RCC 7860 (cell line): ENCODE results near the gene SHC3.

Experiments used
- DNase-seq: peaks from one replicate; pipeline ENCODE4 v3.0.0-alpha.2; 2015; ENCODE audit warnings: low spot score
- FAIRE-seq: peaks from 2 replicates; lab custom pipeline; 2012; peaks lifted over from hg19 to GRCh38; lab: Jason Lieb, UNC

Gene SHC3

DNA sequence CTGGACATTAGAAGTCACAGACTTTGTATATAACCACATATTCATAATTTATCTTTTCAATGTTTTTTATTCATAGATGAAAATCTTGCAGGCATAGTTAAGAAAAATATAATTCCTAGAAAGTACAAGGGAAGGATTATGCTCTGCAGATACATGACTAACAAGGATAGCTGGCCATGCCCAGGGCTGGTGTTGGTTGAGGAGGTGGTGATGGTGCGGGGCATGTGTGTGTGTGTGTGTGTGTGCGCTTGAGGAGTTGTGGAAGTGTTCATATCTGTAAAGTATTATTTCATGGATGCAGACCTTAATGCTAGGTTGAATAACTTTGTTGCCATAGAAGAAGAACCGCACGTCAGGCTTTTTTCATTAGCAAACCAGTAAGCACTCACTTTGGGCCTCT, 186.1 kb downstream of the SHC3 start:
- FAIRE-seq: no peak
- DNase-seq: no peak

GRCh38 chr9:88991066-88992034, 187.3 kb downstream of the SHC3 start, which contains the start of gene S1PR3:
Gene S1PR3, plus strand, starts transcription at chr9:88991468. Its CDS starts 9,733 bp downstream, at chr9:89001201.
- FAIRE-seq: no peak
- DNase-seq: no peak

- no peak for DNase-seq
- FAIRE-seq: no peak
Observed at GRCh38 chr9:88990729-88991065, 187.9 kb downstream of the SHC3 start.

GRCh38 chr9:88990041-88990728, 188.4 kb downstream of the SHC3 start:
- DNase-seq (no peak), FAIRE-seq (no peak)

- DNase-seq: no peak
- FAIRE-seq: no peak
Observed at GRCh38 chr9:88988796-88989641, 189.6 kb downstream of the SHC3 start.

- FAIRE-seq (no peak), DNase-seq (no peak)
Observed at GRCh38 chr9:88987661-88988060, 191.0 kb downstream of the SHC3 start.

- FAIRE-seq (no peak), DNase-seq (no peak)
Observed at GRCh38 chr9:88986776-88987175, 191.8 kb downstream of the SHC3 start.

GRCh38 chr9:88985616-88986015, 193.0 kb downstream of the SHC3 start:
- DNase-seq (no peak), FAIRE-seq (no peak)

DNA sequence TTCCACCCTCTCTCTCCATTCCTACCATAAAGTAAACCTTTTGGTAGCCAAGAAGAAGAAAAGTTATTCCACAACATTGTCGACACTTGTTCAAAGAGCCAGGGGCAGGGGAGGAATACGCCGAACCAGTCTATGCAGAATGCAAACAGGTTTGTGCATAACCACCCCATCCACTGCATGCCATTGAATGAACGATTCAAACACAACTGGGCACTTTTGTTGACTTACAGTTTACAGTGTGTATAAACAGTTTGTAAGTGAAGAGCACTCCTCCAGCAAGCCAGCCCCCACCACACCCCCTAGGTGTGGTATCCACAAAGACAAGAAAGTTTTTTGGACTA, 194.1 kb downstream of the SHC3 start:
- DNase-seq (no peak), FAIRE-seq (no peak)

DNA sequence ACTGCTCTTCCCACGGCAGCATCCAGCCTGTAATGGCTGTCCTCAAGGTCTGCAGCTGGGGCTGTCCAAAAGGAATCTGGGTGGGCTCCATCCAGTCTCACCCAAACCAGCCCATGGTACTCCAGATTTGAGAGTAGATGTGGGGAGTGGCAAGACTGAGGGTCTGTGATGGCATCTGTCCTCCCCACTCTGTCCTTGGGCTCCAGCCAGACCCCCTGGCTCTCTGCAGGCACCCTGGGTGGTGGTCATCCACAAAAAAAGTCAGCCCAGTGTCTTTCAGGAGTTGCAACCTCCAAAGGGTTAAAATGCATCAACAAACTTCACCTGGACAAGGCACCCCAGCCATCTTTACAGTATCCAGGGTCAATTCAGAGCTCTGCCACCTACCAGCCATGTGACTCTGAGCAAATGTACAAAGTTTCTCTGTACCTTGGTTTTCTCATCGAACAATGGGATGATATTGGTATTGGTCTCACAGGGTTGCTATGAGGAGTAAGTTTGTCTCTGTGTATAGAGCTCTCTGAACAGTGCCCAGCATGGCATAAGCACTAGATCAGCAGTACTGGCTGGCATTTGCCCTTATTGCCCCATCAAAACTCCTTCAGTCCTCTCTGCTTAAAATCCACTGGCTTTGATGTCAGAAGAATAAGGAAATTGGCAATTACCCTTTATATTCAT, 194.6 kb downstream of the SHC3 start:
- DNase-seq: no peak
- FAIRE-seq: no peak

- no peak for DNase-seq
Observed at GRCh38 chr9:88980740-88981203, 197.8 kb downstream of the SHC3 start.

DNA sequence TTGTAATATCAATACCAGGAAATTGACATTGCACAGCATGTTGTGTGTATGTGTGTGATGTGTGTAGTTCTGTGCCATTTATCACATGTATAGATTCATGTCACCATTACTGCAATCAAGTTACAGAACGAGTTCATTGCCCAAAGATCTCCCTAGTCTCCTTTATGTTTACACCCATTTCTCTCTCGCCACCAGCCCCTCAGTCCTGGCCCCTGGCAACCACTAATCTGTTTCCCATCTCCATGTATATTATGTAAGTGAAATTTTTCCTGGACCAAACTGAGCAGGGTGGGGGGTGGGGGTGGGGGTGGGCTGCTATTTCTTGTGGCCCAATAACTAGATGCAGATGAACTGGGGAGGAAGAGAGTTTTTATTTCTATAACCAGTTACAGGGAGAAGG, 198.8 kb downstream of the SHC3 start:
- FAIRE-seq (no peak), DNase-seq (no peak)

More at GRCh38 chr9:88980740-88981203, 197.8 kb downstream of the SHC3 start:
- no peak for FAIRE-seq

DNA sequence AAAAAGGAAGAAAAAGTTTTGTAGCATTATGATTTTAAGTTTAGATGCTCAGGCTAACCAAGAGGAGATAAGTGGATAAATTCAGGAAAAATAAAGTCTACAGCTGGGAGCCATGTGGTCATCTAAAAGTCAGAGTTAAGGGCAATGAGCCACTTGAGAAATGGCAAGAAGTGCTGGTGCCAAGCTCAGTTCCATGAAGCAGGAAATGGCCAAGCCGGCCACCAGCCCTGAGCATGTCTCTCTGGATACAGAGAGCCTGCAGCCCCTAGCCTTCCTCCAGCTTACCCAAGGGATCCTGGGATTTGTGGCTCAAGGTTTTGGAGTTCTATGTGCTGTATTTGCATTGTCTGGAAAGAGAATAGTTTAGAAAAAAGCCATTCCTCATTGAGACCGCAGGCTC, 199.6 kb downstream of the SHC3 start:
- FAIRE-seq (no peak), DNase-seq (no peak)

DNA sequence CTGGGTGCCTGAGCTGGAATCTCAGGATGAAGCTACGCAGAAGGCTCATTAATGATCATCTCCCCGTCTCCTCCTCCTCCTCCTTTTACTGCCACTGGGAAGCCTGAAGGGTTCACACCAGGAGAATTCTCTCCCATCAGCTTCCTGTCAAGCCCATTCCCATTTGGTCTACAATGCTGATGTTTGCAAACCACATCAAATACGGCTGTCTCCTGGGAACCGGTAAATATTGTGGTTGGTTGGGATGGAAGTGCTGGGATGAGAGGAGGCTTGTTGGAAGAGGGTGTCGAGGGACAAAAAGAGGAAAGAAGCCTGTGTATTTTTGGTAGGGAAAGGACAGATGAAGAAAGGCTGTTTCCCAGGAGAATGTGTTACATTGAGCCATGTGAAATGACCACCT, 200.6 kb downstream of the SHC3 start:
- DNase-seq: no peak
- FAIRE-seq: no peak

DNA sequence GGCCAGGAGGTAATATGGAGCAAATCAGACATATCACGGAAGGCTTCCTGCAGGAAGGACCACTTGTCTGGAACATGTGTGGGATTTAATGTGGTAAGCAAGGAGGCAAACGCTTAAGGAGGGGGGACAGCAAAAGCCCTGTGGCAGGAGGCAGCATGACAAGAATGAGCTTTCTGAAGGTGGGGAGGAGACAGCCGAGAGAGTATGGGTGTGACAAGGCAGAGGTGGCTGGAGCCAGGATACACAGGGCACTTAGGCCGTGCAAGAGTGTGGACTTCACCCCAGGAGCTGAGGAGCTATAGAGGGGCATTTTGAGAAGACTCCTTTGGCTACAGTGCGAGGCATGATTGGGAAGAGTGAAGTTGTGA, 201.7 kb downstream of the SHC3 start:
- no peak for DNase-seq
- no peak for FAIRE-seq

DNA sequence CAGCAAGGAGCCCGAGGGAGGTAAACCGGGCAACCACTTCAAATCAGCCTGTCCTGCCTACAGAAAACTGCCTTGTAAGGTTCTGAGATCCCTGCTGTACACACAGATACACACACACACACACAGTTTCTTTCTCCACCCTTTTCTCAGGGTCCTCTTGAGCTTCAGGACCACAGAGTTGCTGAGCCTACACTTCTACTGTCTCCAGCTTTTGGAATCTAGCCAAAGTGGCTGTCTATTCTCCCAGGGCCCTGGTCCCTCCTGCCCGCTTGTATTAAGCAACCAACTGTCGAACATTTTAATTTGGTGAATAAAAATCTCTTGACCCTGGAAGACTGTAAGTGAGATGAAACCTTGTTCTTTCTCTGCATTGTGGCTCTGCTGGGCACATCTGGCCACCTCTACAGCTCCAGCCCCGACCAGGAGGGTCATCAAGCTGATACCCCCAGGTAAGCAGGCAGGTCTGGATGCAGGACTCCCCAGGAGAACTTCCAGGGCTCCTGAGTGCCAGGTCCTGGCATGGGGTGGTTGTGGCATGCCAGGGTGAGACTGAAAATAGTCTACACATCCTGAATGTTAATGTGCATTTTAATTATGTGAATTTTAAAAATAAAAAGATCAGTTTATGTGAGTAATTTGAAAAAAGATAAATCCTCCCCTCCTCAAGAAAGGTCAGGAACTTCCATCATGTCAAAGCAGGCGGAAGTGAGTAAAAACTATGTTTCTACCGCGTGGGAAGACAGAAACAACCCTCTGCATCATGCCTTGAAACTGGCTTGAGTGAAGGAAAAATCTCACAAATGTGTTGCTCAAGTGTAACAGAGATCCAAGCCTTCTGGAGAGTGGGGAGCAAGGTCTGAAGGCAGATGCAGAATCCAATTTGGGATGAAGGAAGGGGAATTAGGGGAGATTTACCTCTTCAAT, 202.4 kb downstream of the SHC3 start:
- FAIRE-seq (no peak), DNase-seq (no peak)

DNA sequence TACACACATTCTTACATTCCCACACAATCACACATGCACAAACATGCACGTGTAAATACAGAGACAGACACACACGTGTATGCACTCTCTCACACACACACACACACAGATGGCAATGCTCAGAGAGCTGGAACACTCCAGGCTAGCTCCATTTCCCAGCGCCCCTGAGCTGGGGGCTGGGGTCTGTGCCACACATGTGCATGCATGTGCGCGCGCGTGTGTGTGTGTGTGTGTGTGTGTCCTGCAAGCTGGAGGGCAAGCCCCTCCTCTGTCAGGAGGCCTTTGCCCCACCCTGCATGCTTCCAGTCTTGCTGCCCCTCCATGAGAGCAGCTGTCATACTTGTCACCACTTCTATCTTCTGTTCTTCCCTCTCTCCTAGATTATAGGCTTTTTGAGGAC, 204.0 kb downstream of the SHC3 start:
- DNase-seq: no peak
- no peak for FAIRE-seq

- DNase-seq (no peak), FAIRE-seq (no peak)
Observed at GRCh38 chr9:88973281-88974045, 205.2 kb downstream of the SHC3 start.

- FAIRE-seq: no peak
- DNase-seq: no peak
Observed at GRCh38 chr9:88972401-88972800, 206.2 kb downstream of the SHC3 start.
